Lower leg skin (tissue), 4 donors: Measurements from ENCODE around the gene OVCA2. TPM values are rescaled to one million over a fixed set of nuclear protein-coding genes. Genes with fewer than 3 reads are reported as not detected.

ENCODE experiments used
- DNase-seq, 2 donors: peaks; one replicate each; pipeline ENCODE4 v3.0.0-alpha.2; 2019; ENCODE audit warnings: low spot score in 2 of 2
- H3K4me3 ChIP-seq: fragments of 200-600 bp; sonication (generic); 2 replicates; pipeline ENCODE4 v1.5.1; 2017; ENCODE audit warnings: mild to moderate bottlenecking, low read depth; ENCODE audit not compliant: poor library complexity, severe bottlenecking
- CTCF ChIP-seq, 3 donors: fragments of 450-650 bp; IDR thresholded peaks; one replicate each; pipeline ENCODE4 v1.5.1; 2016; ENCODE audit warnings: antibody characterized with exemption in 3 of 3, mild to moderate bottlenecking in 3 of 3, moderate library complexity in 2 of 3
- POLR2A ChIP-seq, 2 donors: fragments of 450-650 bp; IDR thresholded peaks; one replicate each; pipeline ENCODE4 v1.6.1; 2016 to 2017; ENCODE audit warnings: antibody characterized with exemption in 2 of 2, mild to moderate bottlenecking in 1 of 2, moderate library complexity in 1 of 2
- WGBS, 2 donors: methylation state at CpG; one replicate each; pipeline ENCODE4 v1.1.5; 2018; 5-methylcytosine and 5-hydroxymethylcytosine counted together
- intact Hi-C: fragments of 100-400 bp; cut with DNase I; formaldehyde crosslinking; loops from one replicate; pipeline ENCODE4 v1.15.0; 2023; ENCODE audit warnings: low total_unique reads
- total RNA-seq, 4 donors: library from RNA; depleted of rRNA; stranded (reverse); fragments of >200 nt; gene quantifications; one replicate each; pipeline ENCODE4 v1.1.0, GENCODE V29; 2016

Gene OVCA2
- total RNA-seq, 4 donors from 2014 or later = 34.2 to 51.5 (median 40.3) TPM

GRCh38 chr17:2057760-2058585, 16.2 kb downstream of the OVCA2 start:
- intact Hi-C loops = no loop called here
- WGBS, 2 donors = 67 to 69% methylated on average over 47 to 85 of the region's 98 CpGs
- no peak overlapping the region for H3K4me3 ChIP-seq
- no peak for DNase-seq
- TF ChIP-seq CTCF (IDR thresholded peaks at IDR 0.05) (no peak), POLR2A (IDR thresholded peaks at IDR 0.05) (no peak)

GRCh38 chr17:2058586-2059546, 17.0 kb downstream of the OVCA2 start:
- TF ChIP-seq POLR2A (IDR thresholded peaks at IDR 0.05) (no peak), CTCF (IDR thresholded peaks at IDR 0.05) (no peak)
- no peak overlapping the region for H3K4me3 ChIP-seq
- DNase-seq = peak in 1 of 2 donors; percentile 93
- 33 to 52% methylated on average over 41 to 64 of the region's 78 CpGs for WGBS, 2 donors
- intact Hi-C loops = no loop called here

- intact Hi-C loops = loop anchor here (5.0 kb wide), 1 partner anchor 183 kb away; no protein-coding TSS in a partner anchor
- peak in 1 of 2 donors; percentile 84 for DNase-seq
- H3K4me3 ChIP-seq = no peak overlapping the region
- no peak for TF ChIP-seq CTCF (IDR thresholded peaks at IDR 0.05)
- WGBS, 2 donors = 72 to 77% methylated on average over 21 of the region's 21 CpGs
Observed at GRCh38 chr17:2059547-2060384, 17.9 kb downstream of the OVCA2 start.

GRCh38 chr17:2060385-2060658, 18.5 kb downstream of the OVCA2 start:
- TF ChIP-seq CTCF (IDR thresholded peaks at IDR 0.05) = no peak
- TF ChIP-seq POLR2A (IDR thresholded peaks at IDR 0.05) = no peak
- WGBS, 2 donors = 84 to 86% methylated on average over 6 of the region's 6 CpGs
- DNase-seq = no peak
- H3K4me3 ChIP-seq = no peak overlapping the region
- intact Hi-C loops = loop anchor here (5.0 kb wide), 1 partner anchor 182 kb away; no protein-coding TSS in a partner anchor

GRCh38 chr17:2060681-2061440, 19.0 kb downstream of the OVCA2 start:
- 73 to 79% methylated on average over 19 to 21 of the region's 21 CpGs for WGBS, 2 donors
- intact Hi-C loops = loop anchor here (5.0 kb wide), 1 partner anchor 181 kb away; no protein-coding TSS in a partner anchor
- no peak overlapping the region for H3K4me3 ChIP-seq
- peak in 1 of 2 donors; percentile 84 for DNase-seq
- no peak for TF ChIP-seq POLR2A (IDR thresholded peaks at IDR 0.05)
- TF ChIP-seq CTCF (IDR thresholded peaks at IDR 0.05) = no peak
